NCI-H187 (cell line): Measurements from ENCODE around the gene USF1.
"Not testable (repeated sequence)": the region's sequence is repeated elsewhere in the genome, so short reads cannot be mapped to it uniquely, and the experiment has no call there.

Experiments
- DNase-seq, 2 experiments: peaks; one replicate each; lab custom pipeline; 2025; lab: John Stamatoyannopoulos, UW

The USF1 gene

GRCh38 chr1:161048949-161049722 is 3.4 kb upstream of the USF1 start:
- no peak for DNase-seq

- no peak for DNase-seq
These were observed 2.0 kb upstream of the USF1 start for GRCh38 chr1:161047436-161048420.

- no peak for DNase-seq
These were observed 940 bp upstream of the USF1 start for GRCh38 chr1:161046605-161047228.

DNA sequence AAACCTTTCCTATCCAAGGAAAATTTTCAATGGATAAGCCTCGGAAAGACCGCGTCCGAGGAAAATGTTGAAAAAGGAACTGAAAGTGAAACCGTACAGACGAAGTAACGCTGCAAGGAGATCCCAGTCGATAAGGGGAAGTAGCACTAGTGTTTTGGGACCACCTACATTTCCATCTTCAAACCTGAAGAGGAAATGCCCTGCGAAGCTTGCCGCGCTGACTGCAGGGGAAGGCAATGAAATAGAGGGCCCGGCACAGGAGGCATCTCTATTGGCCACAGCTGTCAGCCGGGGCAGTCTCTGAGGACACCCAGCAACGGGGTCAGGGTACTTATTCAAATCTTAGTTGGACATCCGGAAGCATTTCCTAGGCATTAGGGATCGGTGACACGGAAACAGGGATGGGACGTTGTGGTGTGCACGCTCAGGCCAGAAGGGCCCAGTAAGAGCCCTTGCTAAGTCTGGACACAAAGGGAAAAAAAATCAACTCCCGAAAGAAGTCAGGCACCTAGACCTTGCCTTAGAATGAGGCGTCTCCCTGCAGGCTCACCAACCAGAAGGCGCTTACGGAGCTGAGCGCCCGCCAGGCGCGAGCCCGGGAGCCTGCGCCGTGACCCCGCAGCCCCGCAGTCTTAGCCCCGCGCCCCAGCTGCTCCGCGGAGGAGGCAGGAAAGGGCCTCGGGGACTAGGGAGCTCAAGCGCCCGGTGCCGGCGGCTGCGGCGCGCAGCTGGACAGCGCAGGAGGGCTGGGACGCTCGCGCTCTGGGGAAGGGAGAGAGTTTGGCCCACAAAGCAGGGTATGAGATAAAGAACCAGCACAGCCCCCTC is 655 bp downstream of the USF1 start:
- DNase-seq = peak; percentile 48 to 68

GRCh38 chr1:161044535-161044907 is 1.3 kb downstream of the USF1 start:
- no peak for DNase-seq

DNA sequence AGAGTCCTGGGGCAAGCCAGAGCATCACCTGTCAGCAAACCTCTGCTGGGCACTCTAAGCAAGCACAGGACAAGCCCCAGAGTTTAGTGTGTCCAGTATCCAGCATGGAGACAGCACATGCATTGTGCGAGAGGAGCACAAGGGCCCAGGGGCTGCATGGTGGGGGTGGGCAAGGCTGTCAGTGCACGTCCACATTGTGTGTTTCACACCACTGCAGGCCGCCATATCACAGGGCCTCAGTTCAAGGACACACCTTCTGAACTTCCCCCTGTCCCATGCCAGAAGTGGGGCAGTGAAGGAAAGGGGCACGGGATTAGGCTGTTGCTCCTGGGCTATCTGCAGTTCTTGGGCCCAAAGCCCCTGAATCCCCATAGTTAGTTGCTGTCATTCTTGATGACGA is 6.2 kb downstream of the USF1 start:
- no peak for DNase-seq

GRCh38 chr1:161039154-161039545 is 6.6 kb downstream of the USF1 start:
- no peak for DNase-seq

DNA sequence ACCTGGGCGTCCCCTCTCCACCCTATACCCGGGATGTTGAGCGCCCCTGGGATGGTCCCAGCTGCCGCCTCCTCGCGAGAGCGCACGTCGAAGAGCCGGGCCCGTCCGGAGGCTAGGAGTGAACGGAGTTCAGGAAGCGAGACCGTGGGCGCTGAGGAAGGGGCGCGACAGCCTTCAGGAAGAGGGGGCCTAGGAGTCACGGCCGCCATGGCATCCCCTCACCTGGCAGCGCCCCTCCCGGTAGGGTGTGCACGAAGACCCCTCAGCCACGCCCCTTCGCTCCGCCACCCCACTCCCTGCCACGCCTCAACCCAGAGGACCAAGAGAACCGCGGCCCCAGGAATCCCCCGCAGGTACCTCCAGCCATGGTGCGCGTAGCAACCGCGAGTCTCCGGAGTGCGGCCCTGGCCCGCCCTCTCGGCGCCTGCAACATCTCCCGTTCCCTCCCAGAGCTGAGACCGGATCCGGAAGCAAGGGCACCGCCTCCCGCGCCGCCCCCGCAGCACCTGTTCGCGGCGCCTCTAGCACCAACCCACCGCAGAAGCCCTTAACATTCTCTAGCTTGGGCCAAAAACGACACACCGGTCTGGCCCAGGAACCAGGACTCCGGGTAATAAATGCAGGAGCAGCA is 7.1 kb downstream of the USF1 start, which contains the start of gene TSTD1:
Gene TSTD1 (minus strand): TSS at position 442 of the 631 bp plus-strand sequence. CDS start 75 bp downstream, at position 367.
- peak; percentile 76 to 90 for DNase-seq

DNA sequence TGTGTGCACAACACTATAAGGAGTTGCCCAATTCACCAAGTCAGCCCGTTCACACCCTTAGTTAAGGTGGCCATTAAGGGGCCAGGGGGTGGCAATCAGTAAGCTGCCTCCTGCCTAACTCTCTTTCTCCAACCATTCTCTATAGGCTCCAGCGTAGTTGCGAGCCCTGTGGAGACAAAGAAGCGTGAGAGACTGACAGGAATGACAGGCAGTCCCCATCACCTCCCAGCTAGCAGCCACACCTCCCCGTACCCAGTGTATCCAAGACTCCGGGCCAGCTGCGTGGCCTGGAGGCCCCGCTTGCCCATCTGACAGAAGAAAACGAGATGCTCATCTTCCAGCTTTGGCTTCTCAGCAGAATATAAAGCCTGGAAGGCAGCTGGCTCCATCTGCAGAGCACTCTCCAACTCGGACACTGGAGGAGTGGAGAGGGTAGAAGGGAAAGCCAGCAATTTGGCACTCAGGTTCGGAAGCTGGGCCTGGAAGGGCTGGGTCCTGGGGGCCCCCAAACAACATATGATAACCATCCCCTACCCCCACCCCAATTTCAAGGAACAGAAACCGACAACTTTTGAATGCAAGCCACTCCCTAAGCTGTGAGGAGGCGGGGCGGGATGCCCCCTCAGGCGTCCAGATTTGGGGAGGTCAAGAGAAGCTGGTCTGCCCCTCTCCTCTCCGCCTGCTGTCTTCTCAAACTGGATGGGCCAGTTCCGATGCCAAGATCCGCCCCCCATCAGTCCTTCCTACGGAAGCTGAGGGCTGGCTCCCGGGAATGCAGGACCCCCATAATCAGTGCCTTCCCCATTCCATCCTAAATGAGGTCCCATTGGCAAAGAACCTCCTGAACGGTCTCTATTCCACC is 7.9 kb downstream of the USF1 start:
- no peak for DNase-seq

GRCh38 chr1:161033751-161034150 is 12.0 kb downstream of the USF1 start:
- DNase-seq = no peak

- DNase-seq = no peak
These were observed 13.4 kb downstream of the USF1 start for GRCh38 chr1:161032409-161032808.

DNA sequence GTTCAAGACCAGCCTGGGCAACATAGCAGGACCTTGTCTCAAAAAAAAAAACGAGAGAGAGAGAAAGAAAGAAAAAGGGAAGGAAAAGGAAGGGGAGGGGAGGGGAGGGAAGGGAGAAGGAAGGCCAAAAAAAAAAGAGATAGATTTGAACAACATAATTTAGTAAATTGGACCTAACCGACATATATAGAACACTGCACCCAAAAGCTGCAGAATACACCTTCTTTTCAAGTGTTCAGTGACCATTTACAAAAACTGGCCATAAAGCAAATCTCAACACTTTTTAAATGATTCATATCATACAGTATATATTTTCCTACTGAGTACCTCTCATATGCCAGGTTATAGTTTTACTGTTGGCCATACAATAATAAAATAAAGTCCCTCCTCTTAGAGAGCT is 13.9 kb downstream of the USF1 start:
- DNase-seq = no peak

DNA sequence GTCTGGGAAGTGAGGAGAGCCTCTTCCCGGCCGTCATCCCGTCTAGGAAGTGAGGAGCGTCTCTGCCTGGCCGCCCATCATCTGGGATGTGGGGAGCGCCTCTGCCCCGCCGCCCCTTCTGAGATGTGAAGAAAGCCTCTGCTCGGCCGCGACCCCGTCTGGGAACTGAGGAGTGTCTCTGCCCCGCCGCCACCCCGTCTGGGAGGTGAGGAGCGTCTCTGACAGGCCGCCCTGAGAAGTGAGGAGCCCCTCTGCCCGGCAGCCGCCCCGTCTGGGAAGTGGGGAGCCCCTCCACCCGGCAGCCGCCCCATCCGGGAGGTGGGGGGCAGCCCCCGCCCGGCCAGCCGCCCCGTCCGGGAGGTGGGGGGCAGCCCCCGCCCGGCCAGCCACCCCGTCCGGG is 16.3 kb downstream of the USF1 start:
- not testable (repeated sequence) for DNase-seq

GRCh38 chr1:161026954-161027353 is 18.8 kb downstream of the USF1 start:
- DNase-seq = not testable (repeated sequence)

DNA sequence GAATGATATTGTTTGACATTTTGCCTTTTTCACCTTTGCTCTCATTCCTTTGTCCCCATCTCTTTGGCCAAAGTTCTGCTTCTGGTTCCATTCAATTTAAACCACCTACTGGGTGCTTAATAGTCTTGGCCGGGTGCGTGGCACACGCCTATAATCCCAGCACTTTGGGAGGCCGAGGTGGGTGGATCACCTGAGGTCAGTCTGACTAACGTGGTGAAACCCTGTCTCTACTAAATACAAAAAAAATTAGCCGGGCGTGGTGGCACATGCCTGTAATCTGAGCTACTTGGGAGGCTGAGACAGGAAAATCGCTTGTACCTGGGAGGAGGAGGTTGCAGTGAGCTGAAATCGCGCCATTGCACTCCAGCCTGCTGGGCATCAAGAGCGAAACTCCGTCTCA is 23.3 kb downstream of the USF1 start:
- DNase-seq = not testable (repeated sequence)

- no peak for DNase-seq
These were observed 23.8 kb downstream of the USF1 start for GRCh38 chr1:161021970-161022353.

DNA sequence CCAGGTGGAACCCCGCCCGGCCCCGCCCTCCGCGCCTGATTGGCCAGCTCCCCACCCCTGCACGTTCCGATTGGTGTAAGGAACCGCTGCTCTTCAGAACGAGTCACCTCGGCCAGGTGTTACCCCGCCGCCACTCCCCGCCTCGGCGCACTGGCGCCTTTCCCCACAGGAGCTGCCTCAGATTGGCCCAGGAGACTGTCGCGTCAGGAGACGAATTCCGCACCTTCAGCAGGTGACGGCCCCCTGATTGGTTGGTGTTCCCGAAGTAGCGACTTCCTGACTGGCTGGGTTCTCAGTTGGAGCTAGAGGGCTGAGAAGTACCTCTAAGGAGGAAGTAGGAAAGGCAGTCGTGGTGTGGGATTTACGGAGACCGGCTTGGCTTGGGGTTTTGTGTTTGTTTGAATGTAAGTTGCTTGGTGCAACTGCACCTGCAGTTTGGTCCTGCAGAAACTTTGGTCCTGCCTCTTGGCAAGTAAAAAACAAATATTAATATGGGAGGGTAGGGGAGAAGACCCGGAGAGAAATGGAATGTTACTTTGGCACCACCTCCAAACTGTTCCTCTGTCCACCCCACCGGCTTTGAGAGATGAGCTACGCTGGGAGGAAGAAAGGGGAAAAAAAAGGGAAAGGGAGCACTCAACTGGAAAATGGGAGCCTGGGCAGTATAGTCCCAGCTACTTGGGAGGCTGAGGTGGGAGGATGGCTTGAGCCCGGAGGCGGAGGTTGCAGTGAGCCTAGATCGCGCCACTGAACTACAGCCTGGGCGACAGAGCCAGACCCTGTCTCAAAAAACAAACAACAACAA is 24.4 kb downstream of the USF1 start:
- DNase-seq = peak; percentile 99 to 100

GRCh38 chr1:161020509-161021164 is 25.1 kb downstream of the USF1 start, which contains the start of gene F11R:
Gene F11R, minus strand, starts transcription at chr1:161021152. Its CDS starts 79 bp downstream, at chr1:161021073.
- peak in 1 of 2 experiments; percentile 79 for DNase-seq
